Measurements from ENCODE around the gene ACTN4. TPM values are rescaled to one million over a fixed set of nuclear protein-coding genes. Genes with fewer than 3 reads are reported as not detected.

Gene ACTN4
- polyA plus RNA-seq, 2 of the 4 experiments (the other 2 are of a cell fraction): 605 to 967 TPM

DNA sequence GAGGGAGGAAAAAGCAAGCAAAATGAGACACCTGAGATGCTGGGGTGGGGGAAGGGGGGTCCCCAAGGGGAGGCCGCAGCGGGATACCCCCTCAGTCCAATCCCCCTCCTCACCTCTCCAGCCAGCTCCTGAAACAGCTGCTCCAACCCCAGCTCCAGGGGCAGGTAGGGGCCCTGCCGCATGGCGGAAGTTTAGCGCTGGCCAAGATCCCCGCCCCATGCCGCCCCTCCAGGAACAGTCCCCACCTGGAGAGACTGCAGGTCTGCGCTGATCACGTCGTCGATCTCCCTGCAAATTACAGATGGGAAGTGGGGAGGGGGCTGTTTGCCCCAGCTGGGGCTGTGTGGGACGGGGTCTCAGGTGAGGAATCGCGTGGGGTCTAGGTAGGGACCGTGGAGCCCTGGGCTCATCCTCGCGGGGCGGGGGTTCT, 87.8 kb downstream of the ACTN4 start (continued):
- TF ChIP-seq ZFP36 (IDR thresholded peaks at IDR 0.05; ENCODE audit: borderline replicate concordance, partially characterized antibody) (no peak), CBX8 (IDR thresholded peaks at IDR 0.05) (no peak), GATA3 (IDR thresholded peaks at IDR 0.05; ENCODE audit: borderline replicate concordance) (no peak; the same call in 1 of the 2 replicates), PHF8 (IDR thresholded peaks at IDR 0.05; ENCODE audit: borderline replicate concordance, low read depth) (no peak), KDM5A (IDR thresholded peaks at IDR 0.05) (no peak), ESRRA (IDR thresholded peaks at IDR 0.05; ENCODE audit: borderline replicate concordance, low read length) (no peak), POLR2AphosphoS2 (conservative IDR thresholded peaks at IDR 0.05; ENCODE audit: low read length) (no peak), HOXB5 (CRISPR knock-in tag; IDR thresholded peaks at IDR 0.05) (no peak), RARB (CRISPR knock-in tag; IDR thresholded peaks at IDR 0.05) (peak; percentile 12; the same call in 1 of the 2 replicates), EP300 (IDR thresholded peaks at IDR 0.05) (no peak)
- TF ChIP-seq, protein P1, sequence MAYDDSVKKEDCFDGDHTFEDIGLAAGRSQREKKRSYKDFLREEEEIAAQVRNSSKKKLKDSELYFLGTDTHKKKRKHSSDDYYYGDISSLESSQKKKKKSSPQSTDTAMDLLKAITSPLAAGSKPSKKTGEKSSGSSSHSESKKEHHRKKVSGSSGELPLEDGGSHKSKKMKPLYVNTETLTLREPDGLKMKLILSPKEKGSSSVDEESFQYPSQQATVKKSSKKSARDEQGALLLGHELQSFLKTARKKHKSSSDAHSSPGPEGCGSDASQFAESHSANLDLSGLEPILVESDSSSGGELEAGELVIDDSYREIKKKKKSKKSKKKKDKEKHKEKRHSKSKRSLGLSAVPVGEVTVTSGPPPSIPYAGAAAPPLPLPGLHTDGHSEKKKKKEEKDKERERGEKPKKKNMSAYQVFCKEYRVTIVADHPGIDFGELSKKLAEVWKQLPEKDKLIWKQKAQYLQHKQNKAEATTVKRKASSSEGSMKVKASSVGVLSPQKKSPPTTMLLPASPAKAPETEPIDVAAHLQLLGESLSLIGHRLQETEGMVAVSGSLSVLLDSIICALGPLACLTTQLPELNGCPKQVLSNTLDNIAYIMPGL (CRISPR knock-in tag; IDR thresholded peaks at IDR 0.05; ENCODE audit: borderline replicate concordance): no peak
- TF ChIP-seq, protein P2, sequence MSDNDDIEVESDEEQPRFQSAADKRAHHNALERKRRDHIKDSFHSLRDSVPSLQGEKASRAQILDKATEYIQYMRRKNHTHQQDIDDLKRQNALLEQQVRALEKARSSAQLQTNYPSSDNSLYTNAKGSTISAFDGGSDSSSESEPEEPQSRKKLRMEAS (IDR thresholded peaks at IDR 0.05): peak; percentile 53
- TF ChIP-seq, protein P3, sequence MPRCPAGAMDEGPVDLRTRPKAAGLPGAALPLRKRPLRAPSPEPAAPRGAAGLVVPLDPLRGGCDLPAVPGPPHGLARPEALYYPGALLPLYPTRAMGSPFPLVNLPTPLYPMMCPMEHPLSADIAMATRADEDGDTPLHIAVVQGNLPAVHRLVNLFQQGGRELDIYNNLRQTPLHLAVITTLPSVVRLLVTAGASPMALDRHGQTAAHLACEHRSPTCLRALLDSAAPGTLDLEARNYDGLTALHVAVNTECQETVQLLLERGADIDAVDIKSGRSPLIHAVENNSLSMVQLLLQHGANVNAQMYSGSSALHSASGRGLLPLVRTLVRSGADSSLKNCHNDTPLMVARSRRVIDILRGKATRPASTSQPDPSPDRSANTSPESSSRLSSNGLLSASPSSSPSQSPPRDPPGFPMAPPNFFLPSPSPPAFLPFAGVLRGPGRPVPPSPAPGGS (IDR thresholded peaks at IDR 0.05): 0 out of 3 replicates have a peak, but pooled peaks have one; percentile 22
- TF ChIP-seq, protein P4, sequence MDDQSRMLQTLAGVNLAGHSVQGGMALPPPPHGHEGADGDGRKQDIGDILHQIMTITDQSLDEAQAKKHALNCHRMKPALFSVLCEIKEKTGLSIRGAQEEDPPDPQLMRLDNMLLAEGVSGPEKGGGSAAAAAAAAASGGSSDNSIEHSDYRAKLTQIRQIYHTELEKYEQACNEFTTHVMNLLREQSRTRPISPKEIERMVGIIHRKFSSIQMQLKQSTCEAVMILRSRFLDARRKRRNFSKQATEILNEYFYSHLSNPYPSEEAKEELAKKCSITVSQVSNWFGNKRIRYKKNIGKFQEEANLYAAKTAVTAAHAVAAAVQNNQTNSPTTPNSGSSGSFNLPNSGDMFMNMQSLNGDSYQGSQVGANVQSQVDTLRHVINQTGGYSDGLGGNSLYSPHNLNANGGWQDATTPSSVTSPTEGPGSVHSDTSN (IDR thresholded peaks at IDR 0.05): no peak
- TF ChIP-seq, protein P5, sequence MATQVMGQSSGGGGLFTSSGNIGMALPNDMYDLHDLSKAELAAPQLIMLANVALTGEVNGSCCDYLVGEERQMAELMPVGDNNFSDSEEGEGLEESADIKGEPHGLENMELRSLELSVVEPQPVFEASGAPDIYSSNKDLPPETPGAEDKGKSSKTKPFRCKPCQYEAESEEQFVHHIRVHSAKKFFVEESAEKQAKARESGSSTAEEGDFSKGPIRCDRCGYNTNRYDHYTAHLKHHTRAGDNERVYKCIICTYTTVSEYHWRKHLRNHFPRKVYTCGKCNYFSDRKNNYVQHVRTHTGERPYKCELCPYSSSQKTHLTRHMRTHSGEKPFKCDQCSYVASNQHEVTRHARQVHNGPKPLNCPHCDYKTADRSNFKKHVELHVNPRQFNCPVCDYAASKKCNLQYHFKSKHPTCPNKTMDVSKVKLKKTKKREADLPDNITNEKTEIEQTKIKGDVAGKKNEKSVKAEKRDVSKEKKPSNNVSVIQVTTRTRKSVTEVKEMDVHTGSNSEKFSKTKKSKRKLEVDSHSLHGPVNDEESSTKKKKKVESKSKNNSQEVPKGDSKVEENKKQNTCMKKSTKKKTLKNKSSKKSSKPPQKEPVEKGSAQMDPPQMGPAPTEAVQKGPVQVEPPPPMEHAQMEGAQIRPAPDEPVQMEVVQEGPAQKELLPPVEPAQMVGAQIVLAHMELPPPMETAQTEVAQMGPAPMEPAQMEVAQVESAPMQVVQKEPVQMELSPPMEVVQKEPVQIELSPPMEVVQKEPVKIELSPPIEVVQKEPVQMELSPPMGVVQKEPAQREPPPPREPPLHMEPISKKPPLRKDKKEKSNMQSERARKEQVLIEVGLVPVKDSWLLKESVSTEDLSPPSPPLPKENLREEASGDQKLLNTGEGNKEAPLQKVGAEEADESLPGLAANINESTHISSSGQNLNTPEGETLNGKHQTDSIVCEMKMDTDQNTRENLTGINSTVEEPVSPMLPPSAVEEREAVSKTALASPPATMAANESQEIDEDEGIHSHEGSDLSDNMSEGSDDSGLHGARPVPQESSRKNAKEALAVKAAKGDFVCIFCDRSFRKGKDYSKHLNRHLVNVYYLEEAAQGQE (IDR thresholded peaks at IDR 0.05): no peak
- TF ChIP-seq, protein P6, sequence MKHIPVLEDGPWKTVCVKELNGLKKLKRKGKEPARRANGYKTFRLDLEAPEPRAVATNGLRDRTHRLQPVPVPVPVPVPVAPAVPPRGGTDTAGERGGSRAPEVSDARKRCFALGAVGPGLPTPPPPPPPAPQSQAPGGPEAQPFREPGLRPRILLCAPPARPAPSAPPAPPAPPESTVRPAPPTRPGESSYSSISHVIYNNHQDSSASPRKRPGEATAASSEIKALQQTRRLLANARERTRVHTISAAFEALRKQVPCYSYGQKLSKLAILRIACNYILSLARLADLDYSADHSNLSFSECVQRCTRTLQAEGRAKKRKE (CRISPR knock-in tag; IDR thresholded peaks at IDR 0.05; ENCODE audit: low read depth): 0 out of 2 replicates have a peak, but pooled peaks have one; percentile 37

DNA sequence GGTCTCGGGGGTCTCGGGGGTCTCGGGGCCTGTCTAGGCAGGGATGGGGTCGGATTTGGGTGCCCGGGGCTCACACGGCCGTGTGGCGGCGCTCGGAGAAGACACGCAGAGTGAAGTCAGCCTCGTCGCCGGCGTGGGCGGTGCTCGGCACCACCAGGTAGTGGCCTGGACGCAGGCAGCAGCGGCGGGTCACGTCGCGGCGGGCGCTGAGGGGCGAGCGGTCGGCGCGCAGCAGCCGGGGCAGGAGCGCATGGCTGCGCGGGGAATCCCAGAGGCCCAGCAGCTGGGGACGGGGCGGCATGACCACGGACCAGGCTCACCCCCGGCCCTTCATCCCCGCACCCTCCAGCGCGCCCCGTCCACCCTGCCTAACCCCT, 88.6 kb downstream of the ACTN4 start:
- Histone ChIP-seq H3K4me3 (peak overlapping the region; percentile 49), H3K27ac (peak overlapping the region; percentile 70 to 88), H3K4me2 (peak overlapping the region; percentile 74), H3K4me1 (peaks cover 57% of the 10 kb centered on the region), H3K9me3 (no peaks in the 10 kb centered on the region)
- WGBS (ENCODE audit: missing lambda C conversion rate): under 1% methylated on average over 25 of the region's 42 CpGs
- DNase-seq (ENCODE audit: low read depth in 1 of 2, low spot score in 1 of 2) (peak; percentile 80 to 81), ATAC-seq (peak; percentile 11 to 53), FAIRE-seq (no peak)
- ChIA-PET CTCF (interaction anchor here (0.7 to 9.0 kb wide), 6 partner anchors 12 to 151 kb away, joined by 3 to 100 read pairs (median 6); no protein-coding TSS in a partner anchor), POLR2A (interaction anchor here (1.8 kb wide), 1 partner anchor 113 kb away, joined by 10 read pairs; no protein-coding TSS in a partner anchor)
- TF ChIP-seq SMC3 (IDR thresholded peaks at IDR 0.05) (peak; percentile 38; the same call in 2 of the 3 replicates), ESRRA (IDR thresholded peaks at IDR 0.05; ENCODE audit: borderline replicate concordance, low read length) (no peak), GATA3 (IDR thresholded peaks at IDR 0.05; ENCODE audit: borderline replicate concordance) (no peak), KDM1A (IDR thresholded peaks at IDR 0.05; ENCODE audit: low read depth) (no peak), RCOR1 (IDR thresholded peaks at IDR 0.05; ENCODE audit: low read depth, low read length) (no peak), NR3C1 (IDR thresholded peaks at IDR 0.05) (no peak), PHF8 (IDR thresholded peaks at IDR 0.05; ENCODE audit: borderline replicate concordance, low read depth) (peak; percentile 32; the same call in 1 of the 2 replicates), MYC (IDR thresholded peaks at IDR 0.05; ENCODE audit: borderline replicate concordance, low read length) (peak; percentile 63; the same call in 1 of the 2 replicates)
- TF ChIP-seq, protein P4 (IDR thresholded peaks at IDR 0.05): peak; percentile 88
- TF ChIP-seq, protein P2 (IDR thresholded peaks at IDR 0.05): peak; percentile 56
- TF ChIP-seq, protein P5 (IDR thresholded peaks at IDR 0.05): no peak
